K562 (cell line): ENCODE measurements around the gene DIAPH1.

Experiments
- EZH2 ChIP-seq: IDR thresholded peaks from 2 replicates; pipeline ENCODE4 v1.6.1; 2012; ENCODE audit warnings: low read depth, mild to moderate bottlenecking, inconsistent platforms, low read length, borderline replicate concordance
- KDM4B ChIP-seq, 2 experiments: fragments of 450-650 bp in 1 of 2; sonication (generic) in 1 of 2; IDR thresholded peaks; 2 replicates each; pipeline ENCODE4 v1.6.1; 2016 to 2017; ENCODE audit warnings: borderline replicate concordance in 2 of 2, antibody characterized with exemption in 1 of 2, low read depth in 1 of 2, mild to moderate bottlenecking in 1 of 2
- NR1H2 ChIP-seq: sonication (generic); formaldehyde crosslinking; IDR thresholded peaks from 2 replicates; pipeline ENCODE4 v1.4.0; 2020; ENCODE audit warnings: mild to moderate bottlenecking, missing genetic modification reagents
- NR2C2 ChIP-seq, 2 experiments: fragments of 200-800 bp in 1 of 2; sonication (Bioruptor generic) in 1 of 2; sonication (generic) in 1 of 2; formaldehyde crosslinking in 1 of 2; IDR thresholded peaks; 2 replicates each; pipeline versions ENCODE4 v1.6.1 to v1.8.0; 2016 to 2022; ENCODE audit warnings: mild to moderate bottlenecking in 1 of 2, missing compliant biosample characterization in 1 of 2, missing genetic modification characterization in 1 of 2, missing genetic modification reagents in 1 of 2
- POLR2A ChIP-seq: fragments of 450-650 bp; conservative IDR thresholded peaks from 2 replicates; pipeline ENCODE4 v1.6.1; 2016
- SPI1 ChIP-seq: IDR thresholded peaks from 2 replicates; pipeline ENCODE4 v1.6.1; 2011; ENCODE audit warnings: low read depth, low read length, control low read depth, borderline replicate concordance
- ZNF24 ChIP-seq: fragments of 450-650 bp; IDR thresholded peaks from 2 replicates; pipeline ENCODE4 v1.6.1; 2016
- TF ChIP-seq, protein P1 (sequence below): fragments of 250-450 bp; sonication (Bioruptor Pico); IDR thresholded peaks from 2 replicates; pipeline ENCODE4 v1.8.0; 2022; ENCODE audit warnings: inconsistent platforms, mild to moderate bottlenecking, moderate library complexity, borderline replicate concordance
- TF ChIP-seq, protein P2 (sequence below): fragments of 450-650 bp; formaldehyde crosslinking; IDR thresholded peaks from 2 replicates; pipeline ENCODE4 v1.4.0; 2022; ENCODE audit warnings: missing genetic modification characterization
- TF ChIP-seq, protein P3 (sequence below), 3 experiments: IDR thresholded peaks in 2 of 3; conservative IDR thresholded peaks in 1 of 3; 2 replicates each; pipeline ENCODE4 v1.5.1; 2011 to 2012; ENCODE audit warnings: low read length in 3 of 3, mild to moderate bottlenecking in 3 of 3, control low read depth in 2 of 3, improper control_type of control experiment in 1 of 3, inconsistent platforms in 1 of 3, low read depth in 1 of 3, mixed read lengths in 1 of 3, moderate library complexity in 1 of 3; ENCODE audit not compliant: insufficient read depth in 2 of 3
- TF ChIP-seq, protein P4 (sequence below): sonication (generic); formaldehyde crosslinking; IDR thresholded peaks from 2 replicates; pipeline ENCODE4 v1.5.0; 2020; ENCODE audit warnings: missing genetic modification reagents

DNA sequence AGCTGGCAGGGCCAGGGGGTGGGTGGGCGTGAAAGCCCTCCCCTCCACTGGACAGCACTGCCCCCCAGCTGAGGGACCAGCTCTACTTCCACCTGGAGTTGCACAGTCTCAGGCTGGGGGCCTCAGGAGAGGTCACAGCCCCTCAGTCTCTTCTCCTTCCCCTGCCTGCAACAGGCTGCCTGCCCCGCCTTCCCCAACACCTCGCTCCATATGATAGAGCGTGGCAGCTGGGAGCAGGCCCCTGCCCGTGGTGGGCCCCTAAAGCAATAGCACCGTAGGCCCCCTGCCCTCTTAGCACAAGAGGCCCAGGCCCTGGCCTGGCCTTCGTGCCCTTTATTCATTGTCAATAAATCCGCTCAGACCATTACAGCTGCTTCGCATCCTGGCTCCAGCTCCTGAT is 21.9 kb upstream of the DIAPH1 start:
- TF ChIP-seq, protein P1, sequence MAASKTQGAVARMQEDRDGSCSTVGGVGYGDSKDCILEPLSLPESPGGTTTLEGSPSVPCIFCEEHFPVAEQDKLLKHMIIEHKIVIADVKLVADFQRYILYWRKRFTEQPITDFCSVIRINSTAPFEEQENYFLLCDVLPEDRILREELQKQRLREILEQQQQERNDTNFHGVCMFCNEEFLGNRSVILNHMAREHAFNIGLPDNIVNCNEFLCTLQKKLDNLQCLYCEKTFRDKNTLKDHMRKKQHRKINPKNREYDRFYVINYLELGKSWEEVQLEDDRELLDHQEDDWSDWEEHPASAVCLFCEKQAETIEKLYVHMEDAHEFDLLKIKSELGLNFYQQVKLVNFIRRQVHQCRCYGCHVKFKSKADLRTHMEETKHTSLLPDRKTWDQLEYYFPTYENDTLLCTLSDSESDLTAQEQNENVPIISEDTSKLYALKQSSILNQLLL (CRISPR knock-in tag) = no peak
- TF ChIP-seq SPI1 (no peak), EZH2 (no peak), NR1H2 (no peak), POLR2A (no peak), KDM4B (IDR thresholded peaks at IDR 0.05; ENCODE audit: borderline replicate concordance in 2 of 2, low read depth in 1 of 2) (no peak), NR2C2 (CRISPR knock-in tag; IDR thresholded peaks at IDR 0.05) (no peak), NR2C2 (tag; IDR thresholded peaks at IDR 0.05) (no peak), ZNF24 (no peak)
- TF ChIP-seq, protein P2, sequence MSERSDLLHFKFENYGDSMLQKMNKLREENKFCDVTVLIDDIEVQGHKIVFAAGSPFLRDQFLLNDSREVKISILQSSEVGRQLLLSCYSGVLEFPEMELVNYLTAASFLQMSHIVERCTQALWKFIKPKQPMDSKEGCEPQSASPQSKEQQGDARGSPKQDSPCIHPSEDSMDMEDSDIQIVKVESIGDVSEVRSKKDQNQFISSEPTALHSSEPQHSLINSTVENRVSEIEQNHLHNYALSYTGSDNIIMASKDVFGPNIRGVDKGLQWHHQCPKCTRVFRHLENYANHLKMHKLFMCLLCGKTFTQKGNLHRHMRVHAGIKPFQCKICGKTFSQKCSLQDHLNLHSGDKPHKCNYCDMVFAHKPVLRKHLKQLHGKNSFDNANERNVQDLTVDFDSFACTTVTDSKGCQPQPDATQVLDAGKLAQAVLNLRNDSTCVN = no peak
- TF ChIP-seq, protein P3, sequence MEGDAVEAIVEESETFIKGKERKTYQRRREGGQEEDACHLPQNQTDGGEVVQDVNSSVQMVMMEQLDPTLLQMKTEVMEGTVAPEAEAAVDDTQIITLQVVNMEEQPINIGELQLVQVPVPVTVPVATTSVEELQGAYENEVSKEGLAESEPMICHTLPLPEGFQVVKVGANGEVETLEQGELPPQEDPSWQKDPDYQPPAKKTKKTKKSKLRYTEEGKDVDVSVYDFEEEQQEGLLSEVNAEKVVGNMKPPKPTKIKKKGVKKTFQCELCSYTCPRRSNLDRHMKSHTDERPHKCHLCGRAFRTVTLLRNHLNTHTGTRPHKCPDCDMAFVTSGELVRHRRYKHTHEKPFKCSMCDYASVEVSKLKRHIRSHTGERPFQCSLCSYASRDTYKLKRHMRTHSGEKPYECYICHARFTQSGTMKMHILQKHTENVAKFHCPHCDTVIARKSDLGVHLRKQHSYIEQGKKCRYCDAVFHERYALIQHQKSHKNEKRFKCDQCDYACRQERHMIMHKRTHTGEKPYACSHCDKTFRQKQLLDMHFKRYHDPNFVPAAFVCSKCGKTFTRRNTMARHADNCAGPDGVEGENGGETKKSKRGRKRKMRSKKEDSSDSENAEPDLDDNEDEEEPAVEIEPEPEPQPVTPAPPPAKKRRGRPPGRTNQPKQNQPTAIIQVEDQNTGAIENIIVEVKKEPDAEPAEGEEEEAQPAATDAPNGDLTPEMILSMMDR (IDR thresholded peaks at IDR 0.05 in 2 of 3, conservative IDR thresholded peaks at IDR 0.05 in 1 of 3; ENCODE audit: insufficient read depth in 2 of 3, low read depth in 1 of 3, low read length in 3 of 3) = no peak
- TF ChIP-seq, protein P4, sequence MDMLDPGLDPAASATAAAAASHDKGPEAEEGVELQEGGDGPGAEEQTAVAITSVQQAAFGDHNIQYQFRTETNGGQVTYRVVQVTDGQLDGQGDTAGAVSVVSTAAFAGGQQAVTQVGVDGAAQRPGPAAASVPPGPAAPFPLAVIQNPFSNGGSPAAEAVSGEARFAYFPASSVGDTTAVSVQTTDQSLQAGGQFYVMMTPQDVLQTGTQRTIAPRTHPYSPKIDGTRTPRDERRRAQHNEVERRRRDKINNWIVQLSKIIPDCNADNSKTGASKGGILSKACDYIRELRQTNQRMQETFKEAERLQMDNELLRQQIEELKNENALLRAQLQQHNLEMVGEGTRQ (CRISPR knock-in tag) = no peak
